H1 (cell line): ENCODE data around the gene CDC73. TPM values are rescaled to one million over a fixed set of nuclear protein-coding genes. Genes with fewer than 3 reads are reported as not detected.

ENCODE experiments used
- CTCF ChIA-PET: fragments of 300-600 bp; sonication (Branson Sonifier 250); formaldehyde crosslinking; loops from one replicate; lab custom pipeline; 2021; ENCODE audit not compliant: partially characterized antibody; lab: Charles Lee
- POLR2A ChIA-PET: fragments of 300-600 bp; sonication (Branson Sonifier 250); formaldehyde crosslinking; loops from one replicate; lab custom pipeline; 2021; ENCODE audit warnings: inconsistent platforms; ENCODE audit not compliant: partially characterized antibody; lab: Charles Lee
- DNase-seq, 2 experiments: peaks; one replicate each; pipeline versions ENCODE4 v3.0.0 to v3.0.0-alpha.2; 2010 to 2022; ENCODE audit warnings: low spot score in 2 of 2, low read depth in 1 of 2, mixed read lengths in 1 of 2
- FAIRE-seq: peaks from 2 replicates; lab custom pipeline; 2011; peaks lifted over from hg19 to GRCh38; lab: Jason Lieb, UNC
- H2AFZ ChIP-seq: 2 replicates; pipeline ENCODE4 v1.8.1; 2012; ENCODE audit warnings: low read length, inconsistent platforms
- H2AK5ac ChIP-seq: 2 replicates; pipeline ENCODE4 v1.6.1; 2013; ENCODE audit warnings: low read depth, low read length
- H2BK120ac ChIP-seq: replicated peaks from 2 replicates; pipeline ENCODE3; 2013; ENCODE audit warnings: low read depth, low read length, inconsistent platforms
- H2BK12ac ChIP-seq: 2 replicates; pipeline ENCODE4 v1.6.1; 2013; ENCODE audit warnings: low read depth, low read length
- H2BK15ac ChIP-seq: 2 replicates; pipeline ENCODE4 v1.6.1; 2013; ENCODE audit warnings: low read length
- H2BK20ac ChIP-seq: 2 replicates; pipeline ENCODE4 v1.6.1; 2013; ENCODE audit warnings: low read length
- H2BK5ac ChIP-seq: 2 replicates; pipeline ENCODE4 v1.6.1; 2013; ENCODE audit warnings: low read depth, low read length
- H3K14ac ChIP-seq: 2 replicates; pipeline ENCODE4 v1.6.1; 2013; ENCODE audit warnings: inconsistent platforms; ENCODE audit not compliant: insufficient read length
- H3K18ac ChIP-seq: 2 replicates; pipeline ENCODE4 v1.6.1; 2013; ENCODE audit warnings: low read length; ENCODE audit errors: extremely low read depth
- H3K23ac ChIP-seq: 2 replicates; pipeline ENCODE4 v1.6.1; 2013; ENCODE audit warnings: inconsistent platforms; ENCODE audit not compliant: insufficient read length
- H3K23me2 ChIP-seq: 2 replicates; pipeline ENCODE4 v1.6.1; 2013; ENCODE audit warnings: low read depth, low read length
- H3K27ac ChIP-seq: 2 replicates; pipeline ENCODE4 v1.6.1; 2011; ENCODE audit warnings: low read depth, low read length, inconsistent platforms
- H3K27me3 ChIP-seq, 4 experiments: replicated peaks in 1 of 4; 1 replicate in 1 of 4; 2 replicates in 3 of 4; pipeline versions ENCODE4 v1.6.1 to v1.8.1; 2011 to 2013; ENCODE audit warnings: low read length in 3 of 4, mild to moderate bottlenecking in 3 of 4, inconsistent platforms in 2 of 4, mixed read lengths in 2 of 4, moderate library complexity in 1 of 4; ENCODE audit not compliant: control insufficient read depth in 3 of 4, insufficient read depth in 3 of 4; ENCODE audit errors: extremely low read depth in 1 of 4
- H3K36me3 ChIP-seq, 4 experiments: 2 replicates each; pipeline versions ENCODE4 v1.6.1 to v1.8.1; 2011 to 2013; ENCODE audit warnings: mild to moderate bottlenecking in 4 of 4, low read length in 3 of 4, moderate library complexity in 2 of 4, control low read depth in 1 of 4, inconsistent platforms in 1 of 4; ENCODE audit not compliant: insufficient read depth in 4 of 4, control insufficient read depth in 2 of 4
- H3K4ac ChIP-seq: replicated peaks from 2 replicates; pipeline ENCODE3; 2013; ENCODE audit warnings: low read length, low read depth, mixed read lengths, inconsistent platforms; ENCODE audit not compliant: insufficient read length
- H3K4me1 ChIP-seq, 4 experiments: replicated peaks in 1 of 4; 1 replicate in 1 of 4; 2 replicates in 3 of 4; pipeline versions ENCODE4 v1.6.1 to v1.8.1; 2011 to 2013; ENCODE audit warnings: low read length in 3 of 4, inconsistent platforms in 2 of 4, mixed read lengths in 1 of 4; ENCODE audit not compliant: insufficient read depth in 4 of 4, control insufficient read depth in 3 of 4
- H3K4me2 ChIP-seq, 2 experiments: 2 replicates each; pipeline versions ENCODE4 v1.6.1 to v1.8.1; 2011 to 2013; ENCODE audit warnings: low read depth in 2 of 2, low read length in 2 of 2, control low read depth in 1 of 2, inconsistent platforms in 1 of 2, mild to moderate bottlenecking in 1 of 2; ENCODE audit not compliant: insufficient read depth in 1 of 2
- H3K4me3 ChIP-seq, 4 experiments: fragments of 200-600, 300-600 bp in 1 of 4; sonication (generic), shearing (Covaris generic), sonication (Bioruptor Twin) in 1 of 4; 2 replicates each; pipeline versions ENCODE4 v1.5.1 to v1.8.1; 2011 to 2016; ENCODE audit warnings: low read length in 4 of 4, low read depth in 3 of 4, control low read depth in 2 of 4, inconsistent platforms in 2 of 4, mild to moderate bottlenecking in 2 of 4, mixed read lengths in 1 of 4, moderate library complexity in 1 of 4; ENCODE audit not compliant: insufficient read depth in 2 of 4; ENCODE audit errors: extremely low read depth in 1 of 4
- H3K56ac ChIP-seq: replicated peaks from 2 replicates; pipeline ENCODE3; 2013; ENCODE audit warnings: low read depth, mild to moderate bottlenecking, mixed read lengths, low read length, inconsistent platforms; ENCODE audit not compliant: insufficient read length
- H3K79me1 ChIP-seq: 2 replicates; pipeline ENCODE4 v1.6.1; 2013; ENCODE audit warnings: low read depth, low read length, control low read depth
- H3K79me2 ChIP-seq, 2 experiments: 2 replicates each; pipeline versions ENCODE4 v1.6.1 to v1.8.1; 2012 to 2013; ENCODE audit warnings: low read length in 2 of 2, mild to moderate bottlenecking in 2 of 2, inconsistent platforms in 1 of 2; ENCODE audit not compliant: insufficient read depth in 2 of 2, control insufficient read depth in 1 of 2
- H3K9ac ChIP-seq, 4 experiments: replicated peaks in 1 of 4; 1 replicate in 1 of 4; 2 replicates in 3 of 4; pipeline versions ENCODE4 v1.6.1 to v1.8.1; 2011 to 2013; ENCODE audit warnings: low read depth in 3 of 4, low read length in 3 of 4, control low read depth in 2 of 4, mild to moderate bottlenecking in 2 of 4, moderate library complexity in 2 of 4, inconsistent platforms in 1 of 4; ENCODE audit errors: extremely low read depth in 1 of 4
- H3K9me3 ChIP-seq, 2 experiments: 2 replicates each; pipeline versions ENCODE4 v1.6.1 to v1.8.1; 2012 to 2013; ENCODE audit warnings: mild to moderate bottlenecking in 2 of 2, moderate library complexity in 2 of 2, control low read depth in 1 of 2, inconsistent platforms in 1 of 2, low read depth in 1 of 2, low read length in 1 of 2, mixed read lengths in 1 of 2; ENCODE audit not compliant: insufficient read depth in 2 of 2
- H4K20me1 ChIP-seq, 2 experiments: replicated peaks in 1 of 2; 2 replicates each; pipeline versions ENCODE3 to v1.8.1; 2011 to 2013; ENCODE audit warnings: inconsistent platforms in 2 of 2, low read length in 2 of 2, mild to moderate bottlenecking in 1 of 2; ENCODE audit not compliant: insufficient read depth in 2 of 2, control insufficient read depth in 1 of 2
- H4K5ac ChIP-seq: 2 replicates; pipeline ENCODE4 v1.6.1; 2013; ENCODE audit warnings: low read length, low read depth, mixed read lengths, inconsistent platforms; ENCODE audit not compliant: insufficient read length
- H4K8ac ChIP-seq: 2 replicates; pipeline ENCODE4 v1.8.0; 2013; ENCODE audit warnings: mild to moderate bottlenecking, moderate library complexity, low read length, inconsistent platforms; ENCODE audit not compliant: insufficient read depth; ENCODE audit errors: extremely low read depth
- H4K91ac ChIP-seq: replicated peaks from 2 replicates; pipeline ENCODE3; 2013; ENCODE audit warnings: low read length, mixed read lengths, inconsistent platforms; ENCODE audit not compliant: insufficient read length
- BACH1 ChIP-seq: IDR thresholded peaks from 2 replicates; pipeline ENCODE4 v1.6.1; 2012; ENCODE audit warnings: low read length, improper control_type of control experiment
- BCL11A ChIP-seq, 2 experiments: IDR thresholded peaks; one replicate each; pipeline ENCODE4 v1.6.1; 2011; ENCODE audit warnings: low read depth in 2 of 2, low read length in 2 of 2, mild to moderate bottlenecking in 2 of 2
- CBX5 ChIP-seq: fragments of 300-800, 300-1000 bp; sonication (generic); IDR thresholded peaks from 2 replicates; pipeline ENCODE4 v1.7.1; 2016; ENCODE audit warnings: antibody characterized with exemption, low read length, low read depth
- CHD2 ChIP-seq: IDR thresholded peaks from 2 replicates; pipeline ENCODE4 v1.6.1; 2012; ENCODE audit warnings: low read length, improper control_type of control experiment
- CREB1 ChIP-seq: IDR thresholded peaks from 2 replicates; pipeline ENCODE4 v1.6.1; 2012; ENCODE audit warnings: inconsistent platforms
- EP300 ChIP-seq, 2 experiments: IDR thresholded peaks; 1 replicate in 1 of 2; 2 replicates in 1 of 2; pipeline ENCODE4 v1.6.1; 2011 to 2012; ENCODE audit warnings: low read depth in 2 of 2, low read length in 2 of 2, mild to moderate bottlenecking in 2 of 2, borderline replicate concordance in 1 of 2, inconsistent platforms in 1 of 2, moderate library complexity in 1 of 2
- HDAC2 ChIP-seq, 2 experiments: fragments of 300-600 bp in 1 of 2; sonication (generic) in 1 of 2; IDR thresholded peaks; 2 replicates each; pipeline ENCODE4 v1.6.1; 2011 to 2012; ENCODE audit warnings: low read depth in 2 of 2, low read length in 2 of 2, mild to moderate bottlenecking in 2 of 2, moderate library complexity in 2 of 2, borderline replicate concordance in 1 of 2, inconsistent platforms in 1 of 2
- MAFK ChIP-seq: IDR thresholded peaks from 2 replicates; pipeline ENCODE4 v1.6.1; 2012; ENCODE audit warnings: low read depth, mild to moderate bottlenecking, improper control_type of control experiment, low read length
- NANOG ChIP-seq: IDR thresholded peaks from 2 replicates; pipeline ENCODE4 v1.6.1; 2011; ENCODE audit warnings: low read length, low read depth, mild to moderate bottlenecking, inconsistent platforms; ENCODE audit not compliant: insufficient read depth, poor library complexity, severe bottlenecking
- POU5F1 ChIP-seq: IDR thresholded peaks from 2 replicates; pipeline ENCODE4 v1.6.1; 2011; ENCODE audit warnings: low read depth, mild to moderate bottlenecking, low read length, moderate library complexity
- RNF2 ChIP-seq: fragments of 200-900, 300-1000 bp; sonication (generic); IDR thresholded peaks from 2 replicates; pipeline ENCODE4 v1.7.1; 2016; ENCODE audit warnings: borderline replicate concordance, low read depth, mild to moderate bottlenecking, antibody characterized with exemption, low read length; ENCODE audit not compliant: poor library complexity, severe bottlenecking; ENCODE audit errors: missing control alignments
- SIX5 ChIP-seq: IDR thresholded peaks from 2 replicates; pipeline ENCODE4 v1.6.1; 2011; ENCODE audit warnings: mild to moderate bottlenecking, low read depth, low read length
- SP1 ChIP-seq: IDR thresholded peaks from 2 replicates; pipeline ENCODE4 v1.6.1; 2011; ENCODE audit warnings: low read depth, low read length
- SRF ChIP-seq: IDR thresholded peaks from 2 replicates; pipeline ENCODE4 v1.6.1; 2011; ENCODE audit warnings: mild to moderate bottlenecking, low read depth, low read length, moderate library complexity
- SUZ12 ChIP-seq: fragments of 200-600 bp; sonication (generic); IDR thresholded peaks from 2 replicates; pipeline ENCODE4 v1.6.1; 2012; ENCODE audit warnings: mild to moderate bottlenecking, inconsistent platforms, low read length, moderate library complexity, mixed read lengths
- WGBS, 2 experiments: shearing (Covaris generic) in 1 of 2; methylation state at CpG; one replicate each; pipeline versions ENCODE4 v1.1.6 to v1.1.7; 2013 to 2015; ENCODE audit warnings: low lambda C conversion rate in 2 of 2, mixed read lengths in 2 of 2, inconsistent platforms in 1 of 2, low coverage in 1 of 2, missing lambda C conversion rate in 1 of 2; ENCODE audit not compliant: insufficient replicate concordance in 2 of 2, insufficient coverage in 1 of 2, insufficient read length in 1 of 2; ENCODE audit errors: extremely low coverage in 1 of 2, missing lambda C conversion rate in 1 of 2; 5-methylcytosine and 5-hydroxymethylcytosine counted together
- polyA plus RNA-seq, 7 experiments: library from polyadenylated mRNA; depleted of rRNA in 3 of 7; stranded (reverse) in 5 of 7; unstranded in 2 of 7; fragments of >200 nt in 5 of 7; fragments of 200-250 nt in 2 of 7; gene quantifications; 1 replicate in 5 of 7; 2 replicates in 1 of 7; 4 replicates in 1 of 7; pipeline versions ENCODE4 v1.2.1 to v1.2.3, GENCODE V29; 2011 to 2013; ENCODE audit warnings: missing spikeins in 2 of 7, mixed read lengths in 2 of 7
- total RNA-seq: library from RNA; stranded (reverse); fragmentation: NEBNext Ultra II Directional; extraction: Animal tissue kit (Norgen Biotek cat#: 25700); gene quantifications from 2 replicates; pipeline ENCODE4 v1.2.1, GENCODE V29; 2021

CDC73 gene
- total and polyA plus RNA-seq, 2 of the 8 experiments (the other 6 are each of a cell fraction or from before 2014, with no cell fraction given) = 9.8 to 64.0 TPM

- Histone ChIP-seq H2BK12ac (no peak overlapping the region), H3K27ac (no peak overlapping the region), H3K36me3 (no peaks in the 10 kb centered on the region), H4K91ac (no peak overlapping the region), H3K79me2 (peaks cover 0 to 65% of the 10 kb centered on the region in 2 experiments; a peak in 3 of 4 replicates), H3K23ac (no peak overlapping the region), H2AFZ (no peak overlapping the region), H2BK120ac (no peak overlapping the region), H3K79me1 (no peaks in the 10 kb centered on the region; the same call in 1 of the 2 replicates), H3K18ac (no peak overlapping the region), H2BK15ac (no peak overlapping the region), H3K14ac (no peak overlapping the region), H3K4ac (no peak overlapping the region), H3K9ac (no peak overlapping the region), H3K27me3 (no peaks in the 10 kb centered on the region), H3K4me1 (no peaks in the 10 kb centered on the region; a peak in 1 of 7 replicates), H4K20me1 (peaks cover 2 to 5% of the 10 kb centered on the region in 2 experiments), H3K23me2 (no peaks in the 10 kb centered on the region), H3K4me2 (no peak overlapping the region), H4K5ac (no peak overlapping the region), H3K4me3 (no peak overlapping the region), H3K9me3 (no peaks in the 10 kb centered on the region), H3K56ac (no peak overlapping the region), H2AK5ac (no peak overlapping the region), H2BK5ac (no peak overlapping the region), H2BK20ac (no peak overlapping the region), H4K8ac (no peak overlapping the region)
- 90% methylated on average over 1 of the region's 1 CpG; no CpG with 5 or more reads in 1 of the 2 experiments for WGBS, 2 experiments
- no peak for DNase-seq
- FAIRE-seq = no peak
- POLR2A ChIA-PET = no interaction called here
- CTCF ChIA-PET = interaction anchor here (0.6 to 2.1 kb wide), 4 partner anchors 9 to 351 kb away, joined by 3 to 6 read pairs (median 3); no protein-coding TSS in a partner anchor
- TF ChIP-seq MAFK (no peak), CBX5 (no peak), SIX5 (no peak), SUZ12 (no peak), BCL11A (IDR thresholded peaks at IDR 0.05; ENCODE audit: low read depth in 2 of 2, low read length in 2 of 2) (no peak), SRF (no peak), HDAC2 (IDR thresholded peaks at IDR 0.05; ENCODE audit: borderline replicate concordance in 1 of 2, low read depth in 2 of 2, low read length in 2 of 2) (no peak), SP1 (no peak), CHD2 (no peak), EP300 (IDR thresholded peaks at IDR 0.05; ENCODE audit: borderline replicate concordance in 1 of 2, low read depth in 2 of 2, low read length in 2 of 2) (no peak), RNF2 (no peak), CREB1 (no peak), POU5F1 (no peak), BACH1 (no peak), NANOG (no peak)
Observed at GRCh38 chr1:193184776-193185175, 62.9 kb downstream of the CDC73 start.
